Measurements from ENCODE around the gene SPG7.

DNA sequence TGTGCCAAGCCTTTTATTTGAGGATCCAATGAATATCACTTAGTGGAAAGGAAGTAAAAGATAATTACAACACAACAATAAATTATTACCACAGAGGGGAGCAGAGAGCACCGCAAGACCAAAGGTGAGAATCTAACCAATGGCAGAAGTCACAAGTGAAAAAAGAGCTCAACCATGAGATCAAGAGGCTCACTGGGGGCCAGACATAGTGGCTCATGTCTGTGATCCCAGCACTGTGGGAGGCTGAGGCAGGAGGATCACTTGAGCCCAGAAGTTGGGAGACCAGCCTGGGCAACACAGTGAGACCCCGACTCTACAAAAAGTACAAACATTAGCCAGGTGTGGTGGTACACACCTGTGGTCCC, 35.5 kb upstream of the SPG7 start:
- TF ChIP-seq CTCF (conservative IDR thresholded peaks at IDR 0.05 in 1 of 2, IDR thresholded peaks at IDR 0.05 in 1 of 2; ENCODE audit: low read depth in 1 of 2, low read length in 2 of 2) (no peak), EZH2 (IDR thresholded peaks at IDR 0.05; ENCODE audit: low read length, missing control alignments) (no peak)
